Kidney (tissue), 14 donors: Measurements from ENCODE around the gene GRAP2. TPM values are rescaled to one million over a fixed set of nuclear protein-coding genes. Genes with fewer than 3 reads are reported as not detected.

Experiments used
- DNase-seq, 5 donors: peaks; one replicate each; pipeline ENCODE4 v3.0.0-alpha.2; 2013 to 2020
- FAIRE-seq: peaks from 2 replicates; lab custom pipeline; 2012; peaks lifted over from hg19 to GRCh38; lab: Jason Lieb, UNC
- H3K27ac ChIP-seq, 2 donors: one replicate each; pipeline ENCODE4 v1.7.0; 2013; ENCODE audit warnings: low read depth in 2 of 2, low read length in 2 of 2, inconsistent platforms in 1 of 2
- H3K27me3 ChIP-seq: one replicate; pipeline ENCODE4 v1.7.1; 2013; ENCODE audit warnings: low read length, inconsistent platforms; ENCODE audit not compliant: control insufficient read depth, insufficient read depth
- H3K36me3 ChIP-seq, 3 donors: one replicate each; pipeline versions ENCODE4 v1.7.0 to v1.7.1; 2013; ENCODE audit warnings: low read length in 3 of 3, control low read depth in 1 of 3, inconsistent platforms in 1 of 3; ENCODE audit not compliant: insufficient read depth in 3 of 3, control insufficient read depth in 2 of 3
- H3K4me1 ChIP-seq, 3 donors: one replicate each; pipeline versions ENCODE4 v1.7.0 to v1.7.1; 2013; ENCODE audit warnings: low read length in 3 of 3, inconsistent platforms in 1 of 3, low read depth in 1 of 3; ENCODE audit not compliant: control insufficient read depth in 2 of 3, insufficient read depth in 2 of 3
- H3K4me3 ChIP-seq, 3 donors: one replicate each; pipeline versions ENCODE4 v1.7.0 to v1.8.1; 2013; ENCODE audit warnings: low read length in 3 of 3, control low read depth in 1 of 3, inconsistent platforms in 1 of 3
- H3K9ac ChIP-seq, 3 donors: one replicate each; pipeline versions ENCODE4 v1.7.0 to v1.7.1; 2013; ENCODE audit warnings: low read length in 3 of 3, control low read depth in 1 of 3, inconsistent platforms in 1 of 3
- H3K9me3 ChIP-seq, 3 donors: one replicate each; pipeline versions ENCODE4 v1.7.0 to v1.7.1; 2013; ENCODE audit warnings: low read length in 3 of 3, control low read depth in 1 of 3, inconsistent platforms in 1 of 3; ENCODE audit not compliant: control insufficient read depth in 2 of 3, insufficient read depth in 1 of 3
- intact Hi-C: fragments of 100-400 bp; cut with DNase I; formaldehyde crosslinking; loops from one replicate; pipeline ENCODE4 v1.11.1; 2022
- polyA plus RNA-seq: library from polyadenylated mRNA; stranded (reverse); fragments of 350-450 nt; fragmentation: Illumina TruSeq; extraction: RNeasy Lipid Tissue Mini Kit (QIAGEN cat#74804); gene quantifications from one replicate; pipeline ENCODE4 v1.2.3, GENCODE V29; 2014; ENCODE audit warnings: low read depth, low replicate concordance; ENCODE audit not compliant: insufficient read depth
- total RNA-seq: library from RNA; stranded (reverse); fragmentation: NEBNext Ultra II Directional; extraction: Animal tissue kit (Norgen Biotek cat#: 25700); gene quantifications from one replicate; pipeline ENCODE4 v1.2.1, GENCODE V29; 2021
- TF ChIP-seq, protein P1 (sequence below): IDR thresholded peaks from 3 replicates; pipeline ENCODE4 v1.5.1; 2012; ENCODE audit warnings: mild to moderate bottlenecking, moderate library complexity, borderline replicate concordance; ENCODE audit not compliant: insufficient read depth; ENCODE audit errors: extremely low read depth
- donor health status: control.
- donor health status: control.
- donor health status: control.
- donor health status: control.
- donor health status: control.
- donor health status: DM: yes; HTN: yes; CAD: no.
- donor health status: Normal renal cell carcinoma (clear cell type).

GRAP2 gene
- total and polyA plus RNA-seq, 2 donors from 2014 or later = 0.73 to 9.7 TPM

DNA sequence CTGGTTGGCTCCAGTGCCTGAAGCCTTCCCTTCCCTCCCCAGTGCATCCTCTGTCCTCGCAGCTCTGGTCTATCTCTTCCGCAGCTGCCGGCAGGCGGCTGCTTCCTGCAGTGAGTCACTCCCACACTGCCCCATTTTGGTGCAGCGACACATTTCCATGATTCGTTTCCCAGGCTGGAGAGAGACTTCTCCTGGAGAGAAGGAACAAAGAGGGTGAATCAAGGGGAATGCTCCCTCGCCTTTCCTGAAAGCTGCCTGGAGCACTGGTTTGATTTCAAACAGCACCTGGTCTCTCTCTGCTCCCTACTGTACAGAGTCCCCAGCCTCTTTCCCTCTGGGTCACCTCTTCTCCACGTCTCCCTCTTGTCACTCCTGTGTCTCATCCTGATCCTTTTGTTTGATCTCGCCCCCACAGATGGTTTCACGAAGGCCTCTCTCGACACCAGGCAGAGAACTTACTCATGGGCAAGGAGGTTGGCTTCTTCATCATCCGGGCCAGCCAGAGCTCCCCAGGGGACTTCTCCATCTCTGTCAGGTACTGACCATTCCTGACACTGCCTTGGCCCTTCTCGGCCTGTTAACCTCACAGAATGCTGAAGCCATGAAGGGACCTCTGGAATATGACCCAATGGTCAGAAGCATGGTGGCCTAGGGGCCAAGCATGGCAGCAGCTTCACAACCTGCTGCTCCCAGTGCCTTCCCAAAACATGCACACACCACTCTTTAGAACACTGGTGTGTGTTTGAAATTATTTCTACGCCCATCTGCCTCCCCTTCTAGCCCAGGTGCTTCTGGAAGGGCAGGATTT lies 59.0 kb downstream of the GRAP2 start, which contains the start of gene TMA7B:
Gene TMA7B, plus strand, starts transcription at position 758 of the 808 bp plus-strand sequence. CDS start 3,978 bp downstream, outside the sequence.
- peaks cover 0 to 2% (median 0%) of the 10 kb centered on the region in 3 donors for H3K4me1 ChIP-seq
- intact Hi-C loops = no loop called here
- H3K27me3 ChIP-seq = no peaks in the 10 kb centered on the region
- H3K27ac ChIP-seq = no peak within 1 kb of the TSS
- no peaks in the 10 kb centered on the region for H3K9me3 ChIP-seq
- TF ChIP-seq, protein P1, sequence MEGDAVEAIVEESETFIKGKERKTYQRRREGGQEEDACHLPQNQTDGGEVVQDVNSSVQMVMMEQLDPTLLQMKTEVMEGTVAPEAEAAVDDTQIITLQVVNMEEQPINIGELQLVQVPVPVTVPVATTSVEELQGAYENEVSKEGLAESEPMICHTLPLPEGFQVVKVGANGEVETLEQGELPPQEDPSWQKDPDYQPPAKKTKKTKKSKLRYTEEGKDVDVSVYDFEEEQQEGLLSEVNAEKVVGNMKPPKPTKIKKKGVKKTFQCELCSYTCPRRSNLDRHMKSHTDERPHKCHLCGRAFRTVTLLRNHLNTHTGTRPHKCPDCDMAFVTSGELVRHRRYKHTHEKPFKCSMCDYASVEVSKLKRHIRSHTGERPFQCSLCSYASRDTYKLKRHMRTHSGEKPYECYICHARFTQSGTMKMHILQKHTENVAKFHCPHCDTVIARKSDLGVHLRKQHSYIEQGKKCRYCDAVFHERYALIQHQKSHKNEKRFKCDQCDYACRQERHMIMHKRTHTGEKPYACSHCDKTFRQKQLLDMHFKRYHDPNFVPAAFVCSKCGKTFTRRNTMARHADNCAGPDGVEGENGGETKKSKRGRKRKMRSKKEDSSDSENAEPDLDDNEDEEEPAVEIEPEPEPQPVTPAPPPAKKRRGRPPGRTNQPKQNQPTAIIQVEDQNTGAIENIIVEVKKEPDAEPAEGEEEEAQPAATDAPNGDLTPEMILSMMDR = no peak
- H3K4me3 ChIP-seq = no peak within 1 kb of the TSS
- no peaks in the 10 kb centered on the region for H3K36me3 ChIP-seq
- peak in 4 of 5 donors; percentile 53 to 76 (median 64) for DNase-seq
- no peak for FAIRE-seq
- H3K9ac ChIP-seq = no peak within 1 kb of the TSS

GRCh38 chr22:39960791-39961746 lies 60.2 kb downstream of the GRAP2 start:
- DNase-seq (no peak), FAIRE-seq (no peak)
- Histone ChIP-seq H3K9me3 (no peaks in the 10 kb centered on the region), H3K4me1 (peaks cover 0 to 2% (median 0%) of the 10 kb centered on the region in 3 donors), H3K9ac (no peak overlapping the region), H3K27ac (no peak overlapping the region), H3K27me3 (no peaks in the 10 kb centered on the region), H3K4me3 (no peak overlapping the region), H3K36me3 (no peaks in the 10 kb centered on the region)
- intact Hi-C loops = no loop called here
- TF ChIP-seq, protein P1 = no peak

DNA sequence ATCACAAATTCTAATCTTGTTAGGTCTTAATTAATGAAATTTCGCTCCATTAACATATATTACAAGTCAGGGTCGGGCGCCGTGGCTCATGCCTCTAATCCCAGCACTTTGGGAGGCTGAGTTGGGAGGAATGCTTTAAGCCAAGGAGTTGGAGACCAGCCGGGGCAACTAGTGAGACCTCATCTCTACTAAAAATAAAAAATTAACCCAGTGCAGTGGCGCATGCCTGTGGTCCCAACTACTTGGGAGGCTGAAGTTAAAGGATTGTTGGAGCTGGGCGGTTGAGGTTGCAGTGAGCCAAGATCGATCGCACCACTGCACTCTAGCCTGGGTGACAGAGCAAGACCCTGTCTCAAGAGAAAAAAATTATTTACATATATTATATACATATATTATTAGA lies 61.2 kb downstream of the GRAP2 start:
- no peaks in the 10 kb centered on the region for H3K36me3 ChIP-seq
- peaks cover 0 to 2% (median 0%) of the 10 kb centered on the region in 3 donors for H3K4me1 ChIP-seq
- DNase-seq (no peak), FAIRE-seq (no peak)
- TF ChIP-seq, protein P1 = no peak
- H3K4me3 ChIP-seq = no peak overlapping the region
- no peaks in the 10 kb centered on the region for H3K27me3 ChIP-seq
- no peak overlapping the region for H3K9ac ChIP-seq
- no peak overlapping the region for H3K27ac ChIP-seq
- intact Hi-C loops = no loop called here
- H3K9me3 ChIP-seq = no peaks in the 10 kb centered on the region
